ENCODE data around the gene TSPY3.
"Not testable (repeated sequence)": the region's sequence is repeated elsewhere in the genome, so short reads cannot be mapped to it uniquely, and the experiment has no call there.

TSPY3 gene

GRCh38 chrY:9398121-9398520, at the start of gene TSPY3:
Gene TSPY3 (plus strand): TSS chrY:9398421. CDS start chrY:9398467, 46 bp downstream.
- not testable (repeated sequence) for DNase-seq

- not testable (repeated sequence) for DNase-seq
Measured at GRCh38 chrY:9357497-9357896, 40.7 kb upstream of the TSPY3 start, which contains the start of gene TSPY8. Gene TSPY8 (plus strand): TSS chrY:9357797. CDS start chrY:9357843, 46 bp downstream.

- not testable (repeated sequence) for DNase-seq
Measured at GRCh38 chrY:9396527-9396926, 1.7 kb upstream of the TSPY3 start.
